GM18909 (cell line): Measurements from ENCODE around the gene ST6GALNAC3.
"Not testable (repeated sequence)": the region's sequence is repeated elsewhere in the genome, so short reads cannot be mapped to it uniquely, and the experiment has no call there.

Experiments used
- ATAC-seq: cut with Tn5 transposase; IDR thresholded peaks from one replicate; pipeline ENCODE4 v1.9.1; 2021; ENCODE audit warnings: mild to moderate bottlenecking; ENCODE audit not compliant: unreplicated experiment, poor library complexity

The ST6GALNAC3 gene

DNA sequence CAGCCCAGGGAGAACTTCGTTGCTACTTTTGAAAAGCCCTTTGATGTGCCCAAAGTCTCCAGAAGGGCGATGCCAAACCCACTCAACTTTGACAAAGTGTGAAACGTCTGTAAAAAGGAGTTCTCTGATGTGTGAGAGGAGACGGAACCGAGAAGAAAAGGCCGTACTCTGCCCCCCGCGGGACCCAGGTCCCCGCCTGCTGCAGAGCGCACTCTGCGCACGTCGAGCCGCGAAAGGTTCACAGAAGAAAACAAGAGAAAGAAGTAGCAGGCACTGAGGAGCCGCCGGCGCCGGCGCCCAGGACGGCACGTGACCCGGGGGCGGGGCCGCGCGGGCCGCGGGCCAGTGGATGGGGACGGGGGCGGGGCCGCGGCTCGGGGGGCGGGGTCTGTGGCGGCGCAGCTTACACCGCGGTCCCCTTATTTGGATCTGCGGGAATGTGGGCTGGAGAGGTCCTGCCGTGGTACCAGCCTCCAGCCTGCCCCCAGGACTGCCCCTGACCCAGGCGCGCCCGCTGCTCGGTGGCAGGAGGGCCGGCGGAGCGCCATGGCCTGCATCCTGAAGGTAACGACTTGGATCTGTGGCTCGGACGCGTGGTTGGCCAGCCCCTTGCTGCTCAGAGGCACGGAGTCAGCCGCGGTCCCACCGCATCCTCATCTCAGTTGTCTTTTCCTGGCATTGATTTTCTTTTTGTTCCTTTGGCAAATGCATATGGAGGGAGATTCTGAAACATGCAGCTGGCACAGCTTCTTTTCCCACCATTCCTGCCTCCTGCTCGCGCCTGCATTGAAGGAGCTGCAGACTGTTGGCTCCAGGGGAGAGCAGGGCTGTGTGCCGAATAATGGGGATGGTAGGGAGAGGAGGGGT lies at the start of gene ST6GALNAC3:
Gene ST6GALNAC3 (plus strand): TSS at position 426 of the 867 bp plus-strand sequence.
- peak; percentile 85 for ATAC-seq

DNA sequence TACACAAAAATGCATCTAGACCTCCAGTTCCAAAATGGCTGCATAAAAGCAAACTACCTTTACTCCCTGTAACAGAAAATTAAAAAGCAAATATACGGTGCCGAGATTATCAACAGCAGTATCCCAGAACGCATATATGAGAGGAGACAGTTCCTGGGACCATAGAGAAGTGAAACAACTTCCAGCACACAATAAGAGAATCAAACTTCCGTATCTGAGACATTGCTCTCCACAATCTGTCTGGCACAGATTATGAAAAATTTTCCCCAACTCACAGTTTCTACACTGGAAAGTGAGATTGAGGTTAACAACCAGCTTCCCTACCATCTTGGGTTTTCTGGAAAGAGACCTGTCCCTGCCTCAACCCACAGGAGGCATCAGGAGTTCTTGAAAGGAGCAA lies 47.2 kb upstream of the ST6GALNAC3 start:
- no peak for ATAC-seq

DNA sequence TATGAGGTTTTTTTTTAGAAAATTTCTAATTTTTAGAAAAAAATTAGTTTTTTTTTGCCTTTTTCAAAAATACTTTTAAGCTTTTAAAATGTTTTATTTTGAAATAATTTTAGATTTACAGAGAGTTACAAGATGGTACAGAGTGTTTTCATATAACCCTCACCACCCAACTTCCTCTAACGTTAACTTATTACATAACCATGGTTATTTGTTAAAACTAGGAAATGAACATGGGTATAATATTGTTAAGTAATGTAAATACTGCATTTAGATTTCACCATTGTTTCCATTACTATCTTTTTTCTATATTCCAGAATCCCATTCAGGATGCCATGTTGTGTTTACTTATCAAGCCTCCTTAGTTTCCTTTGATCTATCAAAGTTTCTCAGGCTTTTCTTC lies 45.2 kb upstream of the ST6GALNAC3 start:
- ATAC-seq = no peak

DNA sequence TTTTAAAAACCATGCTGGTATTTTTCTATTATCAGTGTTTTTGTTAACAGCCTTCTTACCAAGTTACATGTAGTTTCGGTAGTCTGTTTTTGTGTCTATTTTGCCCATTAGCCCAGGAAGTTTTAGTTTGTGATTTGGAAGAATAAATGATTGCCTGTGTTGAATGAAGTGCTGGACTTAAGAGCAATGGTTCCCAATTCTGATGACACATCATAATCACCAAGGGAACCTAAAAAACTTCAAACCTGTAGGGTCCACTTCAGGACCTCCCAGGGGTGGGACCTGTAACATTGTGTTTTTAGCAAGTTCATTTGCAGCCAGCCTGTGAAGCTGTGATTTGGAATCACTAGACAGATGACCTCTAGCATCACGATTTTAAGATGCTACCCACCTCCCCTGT lies 43.0 kb upstream of the ST6GALNAC3 start:
- no peak for ATAC-seq

DNA sequence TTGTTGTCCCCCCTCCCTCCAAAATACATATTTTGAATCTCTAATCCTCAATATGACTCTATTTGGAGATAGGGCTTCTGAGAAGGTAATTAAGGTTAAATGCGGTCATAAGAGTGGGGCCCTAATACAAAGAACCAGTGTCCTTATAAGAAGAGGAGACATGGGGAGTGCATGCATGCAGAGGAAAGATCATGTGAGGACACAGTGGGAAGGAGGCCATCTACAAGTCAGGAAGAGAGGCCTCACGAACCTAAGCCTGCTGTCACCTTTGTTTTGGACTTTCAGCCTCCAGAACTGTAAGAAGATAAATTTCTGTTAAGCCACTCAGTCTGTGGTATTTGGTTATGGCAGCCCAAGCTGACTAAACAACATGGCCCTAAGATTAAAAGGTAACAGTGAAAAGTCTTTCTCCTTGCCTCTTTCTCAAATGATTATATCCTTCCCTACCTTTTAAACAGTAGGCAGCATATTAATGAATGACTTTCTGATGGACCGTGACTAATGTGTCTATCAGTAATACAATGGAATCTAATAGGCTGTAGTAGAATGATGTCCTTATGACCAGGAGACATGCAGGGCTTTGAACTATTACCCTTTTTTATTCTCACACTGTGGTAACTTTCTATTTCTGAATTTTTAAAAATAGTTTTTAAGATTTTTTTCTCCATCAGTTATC lies 40.6 kb upstream of the ST6GALNAC3 start:
- ATAC-seq = no peak

DNA sequence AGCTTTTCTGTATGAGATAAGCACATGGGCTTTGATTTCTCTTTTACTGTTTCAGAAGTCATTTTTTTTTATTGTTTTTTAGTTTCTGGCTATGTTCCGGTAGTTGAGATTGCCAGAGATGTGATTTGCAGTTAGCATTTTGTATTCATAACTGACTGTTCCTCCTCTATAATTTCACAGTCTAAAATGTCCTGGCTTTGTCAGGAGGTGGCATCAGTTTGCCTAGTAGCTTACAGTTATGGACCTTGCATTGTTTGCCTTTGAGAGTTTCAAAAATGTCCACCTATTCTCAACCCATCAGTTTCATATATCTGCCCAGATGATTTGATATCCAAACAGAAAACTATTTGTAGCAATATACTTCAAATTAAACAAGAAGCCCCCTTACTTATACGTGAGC lies 39.5 kb upstream of the ST6GALNAC3 start:
- no peak for ATAC-seq

DNA sequence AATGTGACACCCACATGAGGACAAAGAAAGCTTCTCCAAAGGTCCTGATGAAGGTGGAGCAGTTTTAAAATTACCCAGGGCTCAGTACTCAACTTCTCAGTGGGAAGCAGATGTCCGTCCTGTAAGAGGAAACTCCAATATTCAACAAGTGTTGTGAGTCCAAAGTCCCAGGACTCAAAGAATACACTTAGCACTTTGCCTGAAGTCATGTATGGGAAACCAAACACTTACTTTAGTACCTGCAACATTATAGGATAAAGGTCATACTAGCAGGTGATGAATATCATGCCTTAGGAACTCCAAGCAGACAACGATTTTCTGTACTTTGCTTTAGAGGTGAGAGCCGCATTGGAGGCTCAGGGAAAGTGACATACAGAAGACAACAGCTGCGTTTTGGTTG lies 37.2 kb upstream of the ST6GALNAC3 start:
- no peak for ATAC-seq

DNA sequence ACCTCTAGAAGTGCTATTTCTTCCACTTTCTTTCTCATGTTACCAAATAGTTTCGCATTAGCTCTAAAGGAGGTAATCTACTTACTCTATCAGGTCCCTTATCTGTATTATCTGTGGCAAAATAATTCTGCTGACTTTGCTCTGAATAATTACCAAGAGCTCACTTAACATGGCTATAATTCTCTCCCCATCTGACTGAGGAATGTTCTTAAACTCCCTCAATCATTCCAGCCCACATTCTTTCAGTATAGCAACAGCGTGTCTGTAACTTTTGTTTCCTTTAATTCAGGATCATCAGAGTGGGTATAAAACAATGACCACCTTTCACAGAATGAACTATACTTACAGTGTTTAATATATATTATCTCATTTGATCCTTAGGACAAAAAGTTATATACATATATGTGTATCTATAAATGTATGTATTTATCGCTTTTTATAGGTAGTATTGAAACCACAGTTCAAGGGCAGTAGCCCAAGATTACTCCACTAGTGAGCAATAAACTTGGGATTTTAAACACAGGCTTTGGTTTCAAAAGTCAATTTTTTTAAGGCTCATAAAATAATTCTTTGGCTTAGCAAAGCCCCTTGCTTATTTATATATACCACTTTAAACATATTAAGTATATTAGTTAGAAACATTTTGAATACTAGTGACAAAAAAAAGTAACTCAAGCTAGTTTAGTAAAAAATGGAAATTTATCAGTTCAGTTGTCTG lies 36.1 kb upstream of the ST6GALNAC3 start:
- no peak for ATAC-seq

DNA sequence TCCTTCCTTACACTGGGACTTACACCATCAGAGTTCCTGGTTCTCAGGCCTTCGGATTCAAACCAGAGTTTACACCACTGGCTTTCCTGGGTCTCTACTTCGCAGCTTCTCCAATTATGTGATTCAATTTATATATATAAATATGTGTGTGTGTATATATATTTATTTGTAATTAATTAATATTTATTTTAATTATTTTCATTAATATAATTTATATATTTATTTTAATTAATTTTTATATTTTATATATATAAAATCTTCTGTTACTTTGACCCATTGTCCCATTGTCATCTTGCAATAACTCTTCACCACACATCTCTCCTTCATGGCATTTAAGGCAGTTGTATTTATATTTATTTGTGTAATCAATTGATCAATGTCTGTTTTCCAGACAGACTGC lies 28.4 kb upstream of the ST6GALNAC3 start:
- ATAC-seq = no peak

DNA sequence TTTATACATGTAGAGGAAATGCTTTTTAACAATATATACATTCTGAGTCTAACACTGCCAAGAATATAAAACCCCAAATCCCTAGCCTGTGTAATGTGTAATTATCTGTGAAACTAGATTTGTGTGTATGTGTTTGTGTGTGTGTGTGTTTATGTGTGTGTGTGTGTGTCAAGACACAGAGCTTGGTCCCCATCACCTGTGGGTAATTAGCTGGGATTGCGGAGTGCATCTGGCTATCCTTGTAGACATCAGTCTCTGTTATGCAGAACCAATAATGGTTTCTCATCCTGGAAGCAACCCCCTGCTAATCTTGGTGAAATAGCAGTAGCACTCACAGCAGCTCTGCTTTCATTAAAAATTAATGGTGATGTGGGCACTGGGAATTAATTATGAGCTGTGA lies 26.3 kb upstream of the ST6GALNAC3 start:
- no peak for ATAC-seq

DNA sequence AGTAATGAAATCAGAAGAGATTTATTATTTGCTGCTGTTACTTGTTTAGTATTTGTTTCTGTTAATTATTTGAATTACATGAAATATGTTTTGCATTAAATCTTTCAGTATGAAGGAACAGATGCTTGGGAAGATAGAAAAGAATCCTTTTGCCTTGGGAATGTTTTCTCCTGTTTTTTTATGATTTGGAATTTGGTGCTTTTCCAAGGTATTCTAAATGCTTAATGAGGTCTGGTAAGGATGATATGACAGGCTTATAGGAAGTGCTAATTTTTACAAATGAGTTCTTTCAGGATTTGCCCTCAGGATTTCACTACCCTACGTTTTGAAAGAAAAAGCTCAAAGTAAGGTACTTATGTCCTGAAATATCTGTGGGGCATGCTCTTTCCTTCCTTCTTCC lies 25.6 kb upstream of the ST6GALNAC3 start:
- no peak for ATAC-seq

DNA sequence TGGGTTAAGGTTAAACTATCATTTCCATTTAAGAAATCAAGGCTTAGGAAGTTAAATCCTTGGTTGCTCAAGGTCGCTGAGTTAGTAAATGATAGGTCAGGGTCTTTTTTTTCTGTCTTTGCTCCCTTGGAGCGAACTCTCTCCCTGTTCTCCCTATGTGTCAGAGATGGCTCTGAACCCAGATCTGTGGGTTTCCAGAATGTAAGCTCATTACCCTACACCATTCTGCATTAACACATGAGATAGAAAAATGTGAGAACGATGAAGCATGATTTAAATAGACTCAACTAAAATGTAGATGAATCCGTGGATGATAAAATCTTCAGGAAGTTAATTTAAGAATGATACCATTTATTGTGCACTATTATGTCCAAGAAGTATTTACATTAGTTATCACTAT lies 25.0 kb upstream of the ST6GALNAC3 start:
- no peak for ATAC-seq

DNA sequence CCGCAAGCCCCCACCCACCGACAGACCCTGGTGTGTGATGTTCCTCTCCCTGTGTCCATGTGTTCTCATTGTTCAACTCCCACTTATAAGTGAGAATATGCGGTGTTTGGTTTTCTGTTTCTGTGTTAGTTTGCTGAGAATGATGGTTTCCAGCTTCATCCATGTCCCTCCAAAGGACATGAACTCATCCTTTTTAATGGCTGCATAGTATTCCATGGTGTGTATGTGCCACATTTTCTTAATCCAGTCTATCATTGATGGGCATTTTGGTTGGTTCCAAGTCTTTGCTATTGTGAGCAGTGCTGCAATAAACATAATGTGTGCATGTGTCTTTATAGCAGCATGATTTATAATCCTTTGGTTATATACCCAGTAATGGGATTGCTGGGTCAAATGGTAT lies 24.5 kb upstream of the ST6GALNAC3 start:
- ATAC-seq = not testable (repeated sequence)

DNA sequence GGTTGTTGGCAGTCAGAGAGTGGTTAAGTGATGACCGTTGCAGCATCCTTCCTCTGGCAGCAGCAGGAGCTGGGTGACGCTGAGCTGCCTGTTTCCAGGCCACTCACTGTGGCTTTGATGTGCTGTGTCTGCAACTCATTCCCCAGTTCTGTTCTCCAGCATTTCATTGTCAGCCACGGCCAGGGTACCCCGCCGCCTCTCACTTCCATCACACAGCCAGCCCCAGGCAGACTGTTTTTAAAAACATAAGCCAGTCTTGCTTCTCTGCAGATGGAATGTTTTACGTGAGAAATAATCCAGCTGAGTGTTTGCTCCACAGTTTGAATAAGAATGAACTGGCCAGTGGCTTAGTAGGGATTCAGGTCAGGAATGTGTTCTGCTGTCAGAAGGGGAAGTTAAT lies 21.5 kb upstream of the ST6GALNAC3 start:
- no peak for ATAC-seq

DNA sequence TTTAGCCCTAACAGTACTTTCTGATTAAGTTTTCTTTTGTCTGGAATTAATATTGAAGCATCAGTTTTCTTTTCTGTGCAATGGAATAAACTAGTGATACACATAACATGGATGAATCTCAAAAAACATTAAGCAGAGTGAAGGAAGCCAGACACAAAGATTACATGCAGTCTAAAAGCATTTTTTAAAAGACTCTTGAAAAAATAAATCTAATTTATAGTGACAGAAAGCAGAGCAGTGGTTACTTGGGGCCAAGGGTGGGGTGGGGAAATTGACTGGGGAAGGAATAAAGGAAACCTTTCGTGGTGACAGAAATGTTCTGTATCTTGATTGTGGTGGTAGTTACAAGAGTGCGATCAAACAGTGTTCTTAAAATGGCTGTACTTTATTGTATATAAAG lies 20.2 kb upstream of the ST6GALNAC3 start:
- ATAC-seq = no peak

DNA sequence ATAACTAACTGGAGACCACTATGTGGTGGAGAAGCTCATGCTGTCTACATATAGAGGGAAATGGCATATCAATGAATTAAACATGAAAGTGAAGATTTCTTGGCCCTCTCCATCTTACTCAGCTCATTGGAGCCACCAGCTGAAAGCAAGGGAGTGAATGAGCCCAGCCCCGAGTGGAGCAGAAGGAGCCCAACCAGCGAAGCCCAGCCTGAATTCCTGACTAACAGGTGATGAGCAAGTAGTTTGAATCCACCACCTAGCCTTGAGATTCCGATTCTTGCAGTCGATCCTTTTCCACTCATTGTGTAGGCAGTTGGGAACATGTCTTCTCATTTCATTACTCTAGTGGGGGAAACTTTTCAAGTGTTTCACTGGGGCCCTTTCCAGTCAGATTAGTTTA lies 18.6 kb upstream of the ST6GALNAC3 start:
- ATAC-seq = no peak

DNA sequence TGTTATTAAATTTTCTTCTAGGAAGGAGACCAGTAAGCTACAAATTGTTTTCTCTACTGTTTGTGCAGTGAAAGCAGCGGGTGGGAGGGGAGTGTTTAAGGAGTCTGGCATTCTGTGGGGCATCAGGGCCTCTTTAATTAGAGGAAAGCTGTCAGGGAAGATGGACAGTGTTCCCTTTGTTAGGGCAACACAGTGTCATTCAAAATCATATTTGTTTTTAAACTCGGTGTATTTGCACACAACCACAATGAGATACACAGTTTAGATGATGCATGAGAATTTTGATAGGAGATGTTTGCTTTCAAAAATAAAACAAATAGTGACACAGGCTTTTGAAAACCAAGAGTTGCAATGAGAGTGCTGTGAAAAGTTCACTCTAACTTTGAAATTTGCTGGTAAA lies 15.1 kb upstream of the ST6GALNAC3 start:
- no peak for ATAC-seq

DNA sequence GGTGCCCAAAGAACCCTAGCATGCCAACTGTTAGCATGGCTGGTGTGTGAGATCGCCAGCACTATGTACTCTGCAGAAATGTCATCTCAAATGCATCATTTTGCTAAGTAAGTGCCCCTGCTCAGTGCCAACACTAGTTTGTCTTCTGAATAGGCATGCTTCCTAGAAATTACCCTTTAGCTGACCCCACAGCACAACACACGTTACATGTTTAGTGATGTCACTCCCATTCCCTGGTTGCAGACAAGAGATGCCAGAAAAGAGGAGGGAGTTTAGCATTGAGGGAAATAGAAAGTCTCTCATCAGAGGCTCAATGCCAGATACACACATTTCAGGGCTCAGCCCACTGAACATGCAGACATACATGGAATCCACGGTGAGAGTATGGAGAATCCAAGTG lies 9.3 kb upstream of the ST6GALNAC3 start:
- ATAC-seq = no peak

DNA sequence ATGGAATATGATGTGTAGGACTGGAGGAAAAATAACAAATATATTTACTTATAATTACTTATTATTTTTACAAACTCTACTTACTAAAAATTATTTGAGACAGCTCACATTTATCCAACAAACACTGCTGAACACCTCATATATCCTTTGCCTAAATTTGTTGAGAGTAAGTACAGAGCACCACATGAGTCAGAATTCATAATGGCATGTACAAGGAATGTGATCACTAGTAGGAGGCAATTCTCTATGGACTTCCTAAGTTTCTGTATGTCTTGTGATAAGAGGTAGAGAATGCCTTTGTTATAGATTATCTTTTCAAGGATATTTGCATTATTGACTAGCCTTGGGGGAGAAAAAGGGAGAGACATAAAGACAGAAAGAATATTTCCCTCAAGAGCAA lies 8.2 kb upstream of the ST6GALNAC3 start:
- ATAC-seq = no peak

DNA sequence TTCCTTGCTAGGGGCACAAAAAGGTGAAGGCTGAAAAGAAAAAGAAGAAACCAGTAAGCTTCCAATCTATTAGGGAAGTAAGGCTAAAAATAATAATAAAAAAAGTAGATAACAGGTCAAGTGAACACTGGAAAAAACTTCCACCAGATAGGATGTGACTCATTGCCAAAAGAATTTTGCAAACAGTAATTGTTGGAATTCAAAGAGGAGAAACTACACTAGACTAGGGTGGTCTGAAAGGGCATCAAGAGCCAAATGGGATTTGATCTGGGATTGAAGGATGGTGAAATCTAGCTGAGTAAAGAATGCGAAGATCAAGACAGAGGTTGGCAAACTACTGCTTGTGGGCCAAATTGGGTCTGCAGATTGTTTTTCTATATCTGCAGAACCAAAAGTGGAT lies 6.0 kb upstream of the ST6GALNAC3 start:
- ATAC-seq = no peak

DNA sequence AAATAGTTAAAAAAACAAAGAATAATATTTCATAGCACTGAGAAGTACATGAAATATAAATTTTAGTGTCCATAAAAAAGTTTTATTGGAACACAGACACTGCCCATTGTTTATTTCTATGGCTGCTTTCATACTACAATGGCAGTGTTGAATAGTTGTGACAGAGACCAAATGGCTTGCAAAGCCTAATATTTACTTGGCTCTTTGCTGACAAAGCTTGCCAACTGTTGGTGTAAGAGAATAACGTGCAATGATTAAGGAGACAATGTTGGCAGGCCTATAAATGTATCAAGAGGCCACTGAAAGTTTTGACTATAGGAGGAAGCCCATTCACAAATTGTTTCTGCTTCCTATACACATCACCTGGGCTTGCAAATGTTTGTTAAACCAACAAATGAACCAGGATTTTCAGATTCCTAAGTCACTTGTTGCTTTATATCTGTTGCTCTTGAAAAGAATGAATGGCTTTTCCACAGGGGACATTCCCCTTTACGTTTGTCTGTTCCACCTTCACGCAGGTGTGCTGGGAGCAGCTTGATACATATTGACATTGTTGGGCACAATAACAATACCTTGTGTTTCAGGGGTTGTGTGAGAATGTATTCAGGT lies 5.5 kb upstream of the ST6GALNAC3 start:
- ATAC-seq = no peak
